Panc1 (cell line): ENCODE results near the gene DRC3. TPM values are rescaled to one million over a fixed set of nuclear protein-coding genes. Genes with fewer than 3 reads are reported as not detected.
A peak's percentile ranks its signal among the peaks of the same experiment; 100 is the strongest.

Source experiments
- ATAC-seq: fragments of 200-7000 bp; cut with Tn5 transposase; 2 replicates; pipeline ENCODE4 v1.9.1; 2020; ENCODE audit warnings: mild to moderate bottlenecking, moderate library complexity
- BruUV-seq: library from RNA; stranded (reverse); fragments of 400-500 nt; replicated peaks from 2 replicates; lab custom pipeline; 2021; lab: Mats Ljungman, UMichigan
- CTCF ChIA-PET: fragments of 300-600 bp; sonication (Branson Sonifier 250); formaldehyde crosslinking; loops from one replicate; lab custom pipeline; 2022; ENCODE audit warnings: antibody characterized with exemption; lab: Charles Lee
- POLR2A ChIA-PET: fragments of 300-600 bp; sonication (Branson Sonifier 250); formaldehyde crosslinking; loops from one replicate; lab custom pipeline; 2022; ENCODE audit warnings: antibody characterized with exemption; lab: Charles Lee
- DNase-seq: peaks from one replicate; pipeline ENCODE4 v3.0.0-alpha.2; 2010; ENCODE audit warnings: low read depth, low spot score
- H3K27ac ChIP-seq: 2 replicates; pipeline ENCODE4 v1.5.1; 2011; ENCODE audit warnings: mild to moderate bottlenecking, low read length, inconsistent platforms
- H3K27me3 ChIP-seq: fragments of 200-500 bp; sonication (Bioruptor generic); 2 replicates; pipeline ENCODE4 v1.6.0; 2014; ENCODE audit warnings: low read length, inconsistent platforms; ENCODE audit not compliant: control insufficient read depth, insufficient read depth
- H3K36me3 ChIP-seq: fragments of 200-500 bp; sonication (Bioruptor generic); 2 replicates; pipeline ENCODE4 v1.5.1; 2014; ENCODE audit warnings: inconsistent platforms, mild to moderate bottlenecking, low read length, moderate library complexity; ENCODE audit not compliant: control insufficient read depth, insufficient read depth
- H3K4me1 ChIP-seq: 2 replicates; pipeline ENCODE4 v1.5.1; 2011; ENCODE audit warnings: inconsistent platforms, mild to moderate bottlenecking, low read length, moderate library complexity; ENCODE audit not compliant: control insufficient read depth, insufficient read depth
- H3K4me3 ChIP-seq, 2 experiments: 2 replicates each; pipeline ENCODE4 v1.5.1; 2011 to 2012; ENCODE audit warnings: low read depth in 2 of 2, low read length in 2 of 2, mild to moderate bottlenecking in 2 of 2, inconsistent platforms in 1 of 2, moderate library complexity in 1 of 2
- H3K9me3 ChIP-seq: fragments of 200-500 bp; sonication (Bioruptor generic); 2 replicates; pipeline ENCODE4 v1.5.1; 2014; ENCODE audit warnings: low read depth, mild to moderate bottlenecking, inconsistent platforms, low read length, moderate library complexity; ENCODE audit not compliant: control insufficient read depth, insufficient read depth
- CTCF ChIP-seq: fragments of 450-650 bp; IDR thresholded peaks from 2 replicates; pipeline ENCODE4 v1.5.1; 2017; ENCODE audit warnings: mild to moderate bottlenecking
- POLR2AphosphoS5 ChIP-seq: IDR thresholded peaks from 2 replicates; pipeline ENCODE4 v1.6.1; 2012; ENCODE audit warnings: mild to moderate bottlenecking, low read depth, low read length, moderate library complexity
- REST ChIP-seq, 2 experiments: IDR thresholded peaks; 2 replicates each; pipeline ENCODE4 v1.6.1; 2011 to 2012; ENCODE audit warnings: low read depth in 2 of 2, control low read depth in 1 of 2, low read length in 1 of 2, mild to moderate bottlenecking in 1 of 2, moderate library complexity in 1 of 2; ENCODE audit not compliant: insufficient read depth in 1 of 2
- SIN3A ChIP-seq: IDR thresholded peaks from 2 replicates; pipeline ENCODE4 v1.6.1; 2012; ENCODE audit warnings: low read depth, mild to moderate bottlenecking, low read length, moderate library complexity, borderline replicate concordance; ENCODE audit not compliant: insufficient read depth
- TCF7L2 ChIP-seq: IDR thresholded peaks from 2 replicates; pipeline ENCODE4 v1.6.1; 2011; ENCODE audit warnings: mild to moderate bottlenecking, low read depth, low read length, inconsistent platforms
- in situ Hi-C: cut with HindIII; loops from 2 replicates; pipeline ENCODE4 v1.10.0; 2016; ENCODE audit warnings: low sequenced_read_pairs, low pct_unique_long_range_greater_than_20kb
- intact Hi-C: fragments of 100-400 bp; cut with micrococcal nuclease; formaldehyde crosslinking; loops from one replicate; pipeline ENCODE4 v1.10.0; 2022; ENCODE audit not compliant: unreplicated experiment
- total RNA-seq: library from RNA; stranded (reverse); gene quantifications from one replicate; pipeline ENCODE4 v1.2.1, GENCODE V29; 2021; ENCODE audit not compliant: unreplicated experiment

The DRC3 gene
- total RNA-seq, 1 experiment from 2014 or later, result 3.6 TPM

- ATAC-seq (no peak), DNase-seq (no peak)
- intact Hi-C loops (no loop called here), in situ Hi-C loops (no loop called here)
- Histone ChIP-seq H3K27me3 (no peaks in the 10 kb centered on the region), H3K4me3 (no peak overlapping the region), H3K27ac (peak overlapping the region; percentile 51; the same call in 1 of the 2 replicates), H3K4me1 (peaks cover 45% of the 10 kb centered on the region), H3K9me3 (no peaks in the 10 kb centered on the region), H3K36me3 (no peaks in the 10 kb centered on the region)
- ChIA-PET CTCF (no interaction called here), POLR2A (no interaction called here)
- BruUV-seq, result no TSS peak
- no peak for TF ChIP-seq SIN3A
- no peak for TF ChIP-seq POLR2AphosphoS5
- no peak for TF ChIP-seq CTCF
- no peak for TF ChIP-seq TCF7L2
- TF ChIP-seq REST (IDR thresholded peaks at IDR 0.05; ENCODE audit: insufficient read depth in 1 of 2, low read depth in 2 of 2, low read length in 1 of 2), result no peak
Measured at GRCh38 chr17:17950347-17950746, 22.3 kb upstream of the DRC3 start.

- BruUV-seq, result no TSS peak
- POLR2A ChIA-PET, result no interaction called here
- Histone ChIP-seq H3K4me1 (peaks cover 45% of the 10 kb centered on the region), H3K9me3 (no peaks in the 10 kb centered on the region), H3K4me3 (no peak overlapping the region), H3K27ac (peak overlapping the region; percentile 51; the same call in 1 of the 2 replicates), H3K36me3 (no peaks in the 10 kb centered on the region), H3K27me3 (no peaks in the 10 kb centered on the region)
- intact Hi-C loops, result no loop called here
- 0 out of 2 replicates have a peak, but pooled peaks have one; percentile 26 for ATAC-seq
- in situ Hi-C loops, result no loop called here
- no peak for DNase-seq
- CTCF ChIA-PET, result no interaction called here
- no peak for TF ChIP-seq TCF7L2
- TF ChIP-seq CTCF, result peak; percentile 35; the same call in 1 of the 2 replicates
- no peak for TF ChIP-seq SIN3A
- TF ChIP-seq POLR2AphosphoS5, result no peak
Measured at GRCh38 chr17:17950806-17951205, 21.9 kb upstream of the DRC3 start.
